Psoas muscle (tissue), 8 donors: ENCODE results near the gene LORICRIN. TPM values are rescaled to one million over a fixed set of nuclear protein-coding genes. Genes with fewer than 3 reads are reported as not detected.

Experiments used
- ATAC-seq, 4 donors: fragments of 200-7000 bp; cut with Tn5 transposase; one replicate each; pipeline ENCODE4 v1.9.1; 2020; ENCODE audit warnings: moderate library complexity in 3 of 4, mild to moderate bottlenecking in 2 of 4
- DNase-seq, 2 donors: peaks; one replicate each; pipeline ENCODE4 v3.0.0-alpha.2; 2020
- H3K27ac ChIP-seq: fragments of 200-600 bp; one replicate; pipeline ENCODE4 v1.8.0; 2022
- H3K27me3 ChIP-seq, 3 donors: fragments of 200-600 bp in 1 of 3; one replicate each; pipeline versions ENCODE4 v1.6.1 to v1.8.0; 2013 to 2022; ENCODE audit warnings: low read length in 2 of 3, mild to moderate bottlenecking in 2 of 3, moderate library complexity in 1 of 3; ENCODE audit not compliant: insufficient read depth in 3 of 3
- H3K36me3 ChIP-seq, 2 donors: fragments of 200-600 bp in 1 of 2; one replicate each; pipeline versions ENCODE4 v1.6.1 to v1.8.0; 2013 to 2022; ENCODE audit warnings: low read depth in 1 of 2, mild to moderate bottlenecking in 1 of 2, moderate library complexity in 1 of 2; ENCODE audit not compliant: insufficient read depth in 1 of 2
- H3K4me1 ChIP-seq: fragments of 200-600 bp; one replicate; pipeline ENCODE4 v1.8.0; 2022
- H3K4me3 ChIP-seq: fragments of 200-600 bp; one replicate; pipeline ENCODE4 v1.8.0; 2022; ENCODE audit warnings: mild to moderate bottlenecking
- H3K9me3 ChIP-seq: fragments of 200-600 bp; one replicate; pipeline ENCODE4 v1.8.0; 2022
- CTCF ChIP-seq: fragments of 200-600 bp; IDR thresholded peaks from one replicate; pipeline ENCODE4 v1.8.0; 2022; ENCODE audit warnings: antibody characterized with exemption
- WGBS, 3 donors: extraction: QIAGEN DNeasy Blood & Tissue Kit; methylation state at CpG; one replicate each; pipeline versions ENCODE4 v1.1.6 to v1.1.7; 2013; 5-methylcytosine and 5-hydroxymethylcytosine counted together
- intact Hi-C, 2 donors: fragments of 100-400 bp; cut with DNase I; formaldehyde crosslinking; loops; one replicate each; pipeline versions ENCODE4 v1.11.0 to v1.14.2; 2022
- polyA plus RNA-seq, 3 donors: library from polyadenylated mRNA; stranded (reverse); fragments of 200-250 nt; gene quantifications; one replicate each; pipeline ENCODE4 v1.2.3, GENCODE V29; 2013
- total RNA-seq, 4 donors: library from RNA; stranded (reverse); fragmentation: NEBNext Ultra II Directional in 2 of 4; extraction: Animal tissue kit (Norgen Biotek cat#: 25700) in 2 of 4; gene quantifications; one replicate each; pipeline versions ENCODE4 v1.2.1 to v1.2.4, GENCODE V29; 2021 to 2023
- donor health status: healthy with polysubstance abuse.
- donor health status: DM: no; HTN: no; CAD: no; lungs with moderate emphysema.
- donor health status: Bipolar disorder and iron deficiency.
- donor health status: healthy.
- donor health status: DM: yes; HTN: yes; CAD: no.
- donor health status: DM: no; HTN: no; CAD: no.
- donor health status: DM: no; HTN: no; CAD: no.
- donor health status: DM: yes; HTN: yes; CAD: no.

LORICRIN gene
- total and polyA plus RNA-seq, 7 donors = 0.06 to 0.25 TPM; not detected in 5

GRCh38 chr1:153302308-153302707 is 42.8 kb downstream of the LORICRIN start:
- H3K36me3 ChIP-seq = no peaks in the 10 kb centered on the region
- peaks cover 0 to 2% (median 0%) of the 10 kb centered on the region in 3 donors for H3K27me3 ChIP-seq
- H3K4me3 ChIP-seq = no peak overlapping the region
- no peaks in the 10 kb centered on the region for H3K9me3 ChIP-seq
- intact Hi-C loops = no loop called here
- WGBS, 3 donors = 17 to 29% (median 28%) methylated on average over 5 of the region's 5 CpGs
- no peak overlapping the region for H3K27ac ChIP-seq
- DNase-seq (no peak), ATAC-seq (no peak)
- H3K4me1 ChIP-seq = no peaks in the 10 kb centered on the region
- no peak for TF ChIP-seq CTCF

- WGBS, 3 donors = 81 to 85% (median 85%) methylated on average over 6 of the region's 6 CpGs
- no peak for ATAC-seq
- intact Hi-C loops = no loop called here
- H3K27ac ChIP-seq = no peak overlapping the region
- H3K36me3 ChIP-seq = no peaks in the 10 kb centered on the region
- no peak overlapping the region for H3K4me3 ChIP-seq
- no peaks in the 10 kb centered on the region for H3K9me3 ChIP-seq
- H3K4me1 ChIP-seq = no peaks in the 10 kb centered on the region
- DNase-seq = no peak
- H3K27me3 ChIP-seq = peaks cover 0 to 2% (median 0%) of the 10 kb centered on the region in 3 donors
- TF ChIP-seq CTCF = no peak
These were observed 46.2 kb downstream of the LORICRIN start for GRCh38 chr1:153305682-153306081.

GRCh38 chr1:153306303-153307220 is 47.1 kb downstream of the LORICRIN start:
- WGBS, 3 donors = 77 to 80% (median 78%) methylated on average over 22 of the region's 22 CpGs
- no peaks in the 10 kb centered on the region for H3K36me3 ChIP-seq
- no peak for TF ChIP-seq CTCF
- no peaks in the 10 kb centered on the region for H3K9me3 ChIP-seq
- H3K27ac ChIP-seq = no peak overlapping the region
- DNase-seq (no peak), ATAC-seq (no peak)
- no peaks in the 10 kb centered on the region for H3K4me1 ChIP-seq
- H3K4me3 ChIP-seq = no peak overlapping the region
- intact Hi-C loops = no loop called here
- peaks cover 0 to 2% (median 0%) of the 10 kb centered on the region in 3 donors for H3K27me3 ChIP-seq

GRCh38 chr1:153307221-153307600 is 47.7 kb downstream of the LORICRIN start:
- ATAC-seq (no peak), DNase-seq (no peak)
- no peak for TF ChIP-seq CTCF
- 75 to 81% (median 78%) methylated on average over 10 of the region's 10 CpGs for WGBS, 3 donors
- intact Hi-C loops = no loop called here
- Histone ChIP-seq H3K4me1 (no peaks in the 10 kb centered on the region), H3K9me3 (no peaks in the 10 kb centered on the region), H3K27ac (no peak overlapping the region), H3K4me3 (no peak overlapping the region), H3K27me3 (peaks cover 0 to 2% (median 0%) of the 10 kb centered on the region in 3 donors), H3K36me3 (no peaks in the 10 kb centered on the region)
